ENCODE results near the gene LRIG3.
"Not testable (repeated sequence)": the region's sequence is repeated elsewhere in the genome, so short reads cannot be mapped to it uniquely, and the experiment has no call there.

The LRIG3 gene

GRCh38 chr12:58895053-58895452 lies 25.3 kb downstream of the LRIG3 start:
- DNase-seq = no peak

GRCh38 chr12:58894040-58894439 lies 26.3 kb downstream of the LRIG3 start:
- DNase-seq = no peak

- no peak for DNase-seq
These were observed 26.8 kb downstream of the LRIG3 start for GRCh38 chr12:58893495-58893894.

DNA sequence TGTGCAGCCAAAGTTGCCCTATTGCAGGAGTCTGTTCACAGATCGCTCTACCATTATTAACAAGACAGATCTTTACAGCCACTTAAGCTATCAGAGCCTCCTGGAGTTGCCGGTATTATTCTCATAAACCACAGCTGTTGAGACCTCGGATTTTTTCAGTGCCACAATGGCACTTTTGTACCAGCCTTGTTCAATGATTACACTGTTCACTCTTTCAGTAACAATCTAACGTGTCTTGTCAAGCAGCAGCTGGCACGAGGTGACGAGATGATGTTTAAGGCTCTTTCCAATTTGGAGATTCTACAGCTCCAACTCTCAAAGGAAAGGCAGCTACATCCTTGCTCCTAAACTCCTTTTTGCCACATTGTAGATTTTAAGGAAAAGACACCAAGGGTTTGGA lies 30.7 kb downstream of the LRIG3 start:
- DNase-seq = no peak

GRCh38 chr12:58888131-58888783 lies 32.0 kb downstream of the LRIG3 start:
- DNase-seq = no peak

DNA sequence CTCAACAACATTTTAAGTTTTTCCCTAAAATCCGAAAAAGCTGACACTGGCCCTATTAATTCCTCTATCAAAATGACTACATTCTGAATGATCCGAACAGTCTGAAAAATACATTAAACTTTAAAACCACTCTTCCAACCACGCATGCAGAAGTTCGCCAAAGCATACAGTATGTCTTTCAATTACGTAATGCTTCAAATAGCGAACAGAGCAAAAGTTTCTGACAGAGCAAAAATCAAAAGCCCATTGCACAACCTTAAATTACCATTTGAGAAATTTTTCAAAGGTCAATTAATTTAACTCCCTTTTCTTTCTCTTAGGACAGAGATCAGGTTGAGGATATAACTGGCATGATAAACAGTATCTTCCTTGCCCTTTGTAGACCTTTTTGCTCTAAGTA lies 33.2 kb downstream of the LRIG3 start:
- no peak for DNase-seq

DNA sequence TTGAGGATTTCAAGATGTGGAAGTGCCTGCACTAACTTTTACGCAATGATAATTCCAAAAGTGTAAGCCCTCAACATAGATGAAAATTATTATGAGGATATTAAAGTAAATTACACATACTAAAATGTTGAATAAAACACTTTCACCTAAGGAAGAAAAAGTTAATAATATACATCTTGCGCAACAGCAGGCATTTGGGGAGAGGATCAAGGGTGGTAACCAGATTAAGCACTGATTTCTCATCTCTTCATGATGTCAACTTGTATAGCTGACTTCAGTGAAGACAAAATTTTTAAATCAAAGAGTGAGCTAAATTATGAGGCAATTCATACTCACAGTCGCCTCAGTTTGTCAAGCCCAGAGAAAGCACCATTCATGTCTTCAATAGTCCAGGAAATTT lies 33.8 kb downstream of the LRIG3 start:
- no peak for DNase-seq

DNA sequence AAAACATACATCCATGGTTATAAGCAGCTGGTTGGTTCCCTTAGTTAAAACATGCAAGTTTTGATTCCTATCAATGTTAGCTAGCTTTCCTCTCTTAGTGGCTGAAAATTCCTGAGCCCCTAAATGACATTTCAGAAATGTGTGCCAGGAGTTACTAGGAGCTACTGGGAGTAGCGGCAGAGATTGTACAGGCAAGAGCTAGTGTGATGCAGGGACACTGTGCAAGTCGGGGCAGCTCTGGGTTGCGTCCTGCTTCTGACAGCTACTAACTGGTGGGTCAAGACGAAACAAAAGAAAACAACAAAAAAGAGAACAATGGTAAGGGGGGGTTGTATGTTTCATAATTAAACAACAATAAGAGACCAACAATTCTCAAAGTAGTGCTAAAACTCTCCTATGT lies 35.4 kb downstream of the LRIG3 start:
- DNase-seq = no peak

- no peak for DNase-seq
These were observed 36.5 kb downstream of the LRIG3 start for GRCh38 chr12:58883576-58884334.

GRCh38 chr12:58882826-58883225 lies 37.5 kb downstream of the LRIG3 start:
- DNase-seq = no peak

- no peak for DNase-seq
These were observed 38.5 kb downstream of the LRIG3 start for GRCh38 chr12:58881816-58882215.

GRCh38 chr12:58880639-58881038 lies 39.7 kb downstream of the LRIG3 start:
- no peak for DNase-seq

- no peak for DNase-seq
These were observed 43.0 kb downstream of the LRIG3 start for GRCh38 chr12:58877243-58877743.

DNA sequence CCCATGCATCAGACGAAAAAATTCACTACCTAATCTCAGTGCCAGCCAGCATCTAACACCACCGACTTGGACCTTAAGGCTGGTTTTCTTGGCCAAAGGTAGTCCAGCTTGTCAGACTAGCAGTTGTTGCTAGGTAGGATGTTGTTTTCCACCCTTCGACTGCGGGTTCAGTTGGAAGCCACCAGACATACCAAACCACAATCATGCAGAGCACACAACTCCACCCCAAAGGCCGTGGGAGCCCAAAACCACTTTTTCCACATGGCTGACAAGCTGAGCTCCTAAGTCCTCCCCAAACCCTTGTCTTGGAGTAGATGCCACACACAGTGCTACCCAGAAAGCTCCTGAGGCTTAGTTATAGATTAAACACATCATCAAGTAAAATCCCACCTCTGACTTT lies 46.8 kb downstream of the LRIG3 start:
- DNase-seq = no peak

DNA sequence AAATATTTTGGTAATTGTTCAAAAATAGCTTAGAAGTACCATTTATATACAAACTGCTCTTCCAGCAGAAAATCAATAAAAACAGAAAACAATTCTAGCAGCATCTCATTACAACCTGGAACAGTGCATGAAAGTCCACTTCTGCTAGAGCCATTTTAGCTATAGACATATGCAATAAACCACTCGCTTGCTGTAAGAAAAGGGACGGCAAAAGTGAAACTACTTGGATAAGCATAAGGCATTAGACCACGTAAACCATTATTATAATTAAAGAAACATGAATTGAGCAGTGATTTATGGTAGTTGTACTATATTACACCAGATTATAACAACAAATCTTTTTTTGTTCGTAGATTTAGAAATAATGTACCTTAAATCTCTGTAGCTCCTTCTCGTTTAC lies 48.7 kb downstream of the LRIG3 start:
- no peak for DNase-seq

- no peak for DNase-seq
These were observed 49.7 kb downstream of the LRIG3 start for GRCh38 chr12:58870595-58870994.

DNA sequence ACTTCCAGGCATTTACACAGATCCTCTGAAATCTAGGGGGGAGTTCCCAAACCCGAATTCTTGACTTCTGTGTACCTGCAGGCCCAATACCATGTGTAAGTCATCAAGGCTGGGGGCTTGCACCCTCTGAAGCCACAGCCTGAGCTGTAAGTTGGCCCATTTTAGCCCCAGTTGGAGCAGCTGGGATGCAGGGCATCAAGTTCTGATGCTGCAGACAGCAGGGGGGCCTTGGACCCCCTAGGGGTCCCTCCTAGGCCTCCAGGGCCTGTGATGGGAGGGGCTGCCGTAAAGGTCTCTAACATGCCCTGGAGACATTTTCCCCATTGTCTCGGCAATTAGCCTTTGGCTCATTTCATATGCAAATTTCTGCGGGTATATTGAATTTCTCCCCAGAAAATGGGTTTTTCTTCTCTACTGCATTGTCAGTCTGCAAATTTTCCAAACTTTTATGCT lies 59.5 kb downstream of the LRIG3 start:
- DNase-seq = no peak

DNA sequence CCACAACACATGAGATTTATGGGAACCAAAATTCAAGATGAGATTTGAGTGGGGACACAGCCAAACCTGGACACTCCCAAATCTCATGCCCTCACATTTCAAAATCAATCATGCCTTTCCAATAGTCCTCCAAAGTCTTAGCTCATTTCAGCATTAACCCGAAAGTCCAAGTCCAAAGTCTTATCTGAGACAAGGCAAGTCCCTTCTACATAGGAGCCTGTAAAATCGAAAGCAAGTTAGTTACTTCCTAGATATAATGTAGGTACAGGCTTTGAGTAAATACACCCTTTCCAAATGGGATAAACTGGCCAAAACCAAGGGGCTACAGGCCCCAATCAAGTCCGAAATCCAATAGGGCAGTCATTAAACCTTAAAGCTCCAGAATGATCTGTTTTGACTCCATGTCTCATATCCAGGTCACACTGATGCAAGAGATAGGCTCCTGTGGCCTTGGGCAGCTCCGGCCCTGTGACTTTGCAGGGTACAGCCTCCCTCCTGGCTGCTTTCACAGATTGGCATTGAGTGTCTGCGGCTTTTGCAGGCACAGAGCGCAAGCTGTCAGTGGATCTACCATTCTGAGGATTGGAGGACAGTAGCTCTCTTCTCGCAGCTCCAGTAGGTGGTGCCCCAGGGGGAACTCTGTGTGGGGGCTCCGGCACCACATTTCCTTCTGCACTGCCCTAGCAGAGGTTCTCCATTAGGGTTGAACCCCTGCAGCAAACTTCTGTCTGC lies 60.1 kb downstream of the LRIG3 start:
- no peak for DNase-seq

GRCh38 chr12:58858030-58858429 lies 62.3 kb downstream of the LRIG3 start:
- no peak for DNase-seq

GRCh38 chr12:58857206-58857605 lies 63.1 kb downstream of the LRIG3 start:
- DNase-seq = not testable (repeated sequence)

DNA sequence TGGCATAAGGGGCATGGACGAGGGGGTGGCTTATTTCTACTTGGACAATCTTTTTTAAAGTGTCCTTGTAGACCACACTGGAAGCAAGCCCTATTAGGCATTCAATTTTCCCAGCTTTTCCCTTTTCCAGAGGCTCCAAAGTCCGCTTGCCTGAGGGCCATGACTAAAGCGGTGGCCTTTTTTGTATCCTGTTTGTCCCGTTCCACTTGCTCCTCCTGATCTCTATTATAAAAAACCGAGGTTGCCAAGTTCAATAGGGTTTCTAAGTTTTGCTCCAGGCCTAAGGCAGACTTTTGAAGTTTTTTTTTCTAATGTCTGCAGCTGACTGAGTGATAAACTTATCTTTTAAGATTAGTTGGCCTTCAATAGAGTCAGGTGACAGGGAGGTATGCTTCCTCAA lies 64.7 kb downstream of the LRIG3 start:
- DNase-seq = not testable (repeated sequence)

GRCh38 chr12:58850826-58851225 lies 69.5 kb downstream of the LRIG3 start:
- no peak for DNase-seq

GRCh38 chr12:58847901-58848600 lies 72.3 kb downstream of the LRIG3 start:
- no peak for DNase-seq

Measured in activated CD4-positive, alpha-beta T cell treated with anti-CD3 and anti-CD28 coated beads for 4 hours (primary cell).